ENCODE measurements around the gene INAFM2.

INAFM2 gene

DNA sequence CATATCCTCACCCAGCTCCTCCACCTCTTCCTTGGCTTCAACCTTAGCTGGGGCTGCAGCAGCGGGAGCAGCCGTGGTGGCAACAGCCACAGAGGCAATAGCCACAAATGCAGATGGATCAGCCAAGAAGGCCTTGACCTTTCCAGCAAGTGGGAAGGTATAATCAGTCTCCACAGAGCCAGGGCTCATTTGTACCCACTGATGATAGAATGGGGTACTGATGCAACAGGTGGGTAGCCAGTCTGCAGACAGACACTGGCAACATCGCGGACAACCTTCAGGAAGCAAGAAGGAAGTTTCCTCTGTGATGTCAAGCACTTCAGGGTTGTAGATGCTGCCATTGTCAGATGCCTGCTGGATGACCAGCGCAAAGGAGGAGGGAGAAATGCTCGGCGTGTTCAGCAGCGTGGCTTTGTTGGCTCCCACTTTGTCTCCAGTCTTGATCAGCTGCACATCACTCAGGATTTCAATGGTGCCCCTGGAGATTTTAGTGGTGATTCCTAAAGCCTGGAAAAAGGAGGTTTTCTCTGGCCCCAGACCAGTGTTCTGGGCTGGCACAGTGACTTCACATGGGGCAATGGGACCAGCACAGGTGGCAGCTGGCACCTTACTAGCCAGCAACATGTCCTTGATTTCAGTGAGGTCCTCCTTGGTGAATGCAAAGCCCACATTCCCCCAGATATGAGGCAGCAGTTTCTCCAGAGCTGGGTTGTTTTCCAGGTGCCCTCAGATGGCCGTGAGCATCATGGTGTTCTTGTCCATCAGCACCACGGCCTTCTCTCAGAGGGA is 10.9 kb upstream of the INAFM2 start:
- TF ChIP-seq, protein P1, sequence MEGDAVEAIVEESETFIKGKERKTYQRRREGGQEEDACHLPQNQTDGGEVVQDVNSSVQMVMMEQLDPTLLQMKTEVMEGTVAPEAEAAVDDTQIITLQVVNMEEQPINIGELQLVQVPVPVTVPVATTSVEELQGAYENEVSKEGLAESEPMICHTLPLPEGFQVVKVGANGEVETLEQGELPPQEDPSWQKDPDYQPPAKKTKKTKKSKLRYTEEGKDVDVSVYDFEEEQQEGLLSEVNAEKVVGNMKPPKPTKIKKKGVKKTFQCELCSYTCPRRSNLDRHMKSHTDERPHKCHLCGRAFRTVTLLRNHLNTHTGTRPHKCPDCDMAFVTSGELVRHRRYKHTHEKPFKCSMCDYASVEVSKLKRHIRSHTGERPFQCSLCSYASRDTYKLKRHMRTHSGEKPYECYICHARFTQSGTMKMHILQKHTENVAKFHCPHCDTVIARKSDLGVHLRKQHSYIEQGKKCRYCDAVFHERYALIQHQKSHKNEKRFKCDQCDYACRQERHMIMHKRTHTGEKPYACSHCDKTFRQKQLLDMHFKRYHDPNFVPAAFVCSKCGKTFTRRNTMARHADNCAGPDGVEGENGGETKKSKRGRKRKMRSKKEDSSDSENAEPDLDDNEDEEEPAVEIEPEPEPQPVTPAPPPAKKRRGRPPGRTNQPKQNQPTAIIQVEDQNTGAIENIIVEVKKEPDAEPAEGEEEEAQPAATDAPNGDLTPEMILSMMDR (IDR thresholded peaks at IDR 0.05; ENCODE audit: low read depth, low read length, missing control alignments), result no peak
- DNase-seq (ENCODE audit: low read depth), result no peak
- no peak overlapping the region for H3K4me3 ChIP-seq (ENCODE audit: low read depth, low read length)

DNA sequence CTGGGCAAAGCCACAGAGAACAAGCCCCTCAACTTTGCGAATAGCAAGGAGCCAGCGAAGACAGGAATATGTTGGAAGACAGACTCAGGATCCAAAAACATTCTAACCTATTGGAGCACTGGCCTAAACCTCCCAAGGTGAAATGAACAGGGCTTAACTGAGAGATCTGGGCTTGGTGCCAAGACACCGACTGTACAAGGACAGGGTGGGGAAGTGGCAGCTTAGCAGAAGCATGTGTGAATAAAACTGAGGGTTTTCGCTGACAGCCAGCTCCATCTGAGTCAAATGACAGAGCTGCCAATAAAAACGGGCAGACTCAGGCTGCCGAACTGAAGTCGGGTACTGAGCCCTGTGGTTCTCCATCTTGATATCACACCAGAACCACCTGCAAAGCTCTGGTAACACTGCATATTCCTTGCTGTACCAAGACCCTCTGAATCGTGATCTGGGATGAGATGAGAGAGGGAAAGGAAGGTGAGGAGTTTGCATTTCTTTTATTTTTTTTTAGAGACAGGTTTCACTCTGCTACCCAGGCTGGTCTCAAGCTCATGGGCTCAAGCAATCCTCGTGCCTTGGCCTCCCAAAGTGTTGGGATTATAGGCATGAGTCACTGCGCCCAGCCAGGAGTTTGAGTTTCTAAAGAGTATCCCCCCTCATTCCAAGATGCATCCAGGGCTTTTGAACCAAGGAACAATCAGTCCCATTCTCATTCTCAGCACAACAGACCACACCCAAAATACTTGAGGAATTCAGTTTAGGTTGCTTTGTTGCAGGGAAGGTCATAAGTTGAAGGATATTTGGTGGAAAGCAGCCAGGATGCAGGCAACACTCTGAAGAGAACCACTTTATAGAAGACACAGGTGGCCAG is 9.7 kb upstream of the INAFM2 start:
- DNase-seq (ENCODE audit: low read depth), result no peak
- no peak overlapping the region for H3K4me3 ChIP-seq (ENCODE audit: low read depth, low read length)
- TF ChIP-seq, protein P1 (IDR thresholded peaks at IDR 0.05; ENCODE audit: low read depth, low read length, missing control alignments), result no peak

DNA sequence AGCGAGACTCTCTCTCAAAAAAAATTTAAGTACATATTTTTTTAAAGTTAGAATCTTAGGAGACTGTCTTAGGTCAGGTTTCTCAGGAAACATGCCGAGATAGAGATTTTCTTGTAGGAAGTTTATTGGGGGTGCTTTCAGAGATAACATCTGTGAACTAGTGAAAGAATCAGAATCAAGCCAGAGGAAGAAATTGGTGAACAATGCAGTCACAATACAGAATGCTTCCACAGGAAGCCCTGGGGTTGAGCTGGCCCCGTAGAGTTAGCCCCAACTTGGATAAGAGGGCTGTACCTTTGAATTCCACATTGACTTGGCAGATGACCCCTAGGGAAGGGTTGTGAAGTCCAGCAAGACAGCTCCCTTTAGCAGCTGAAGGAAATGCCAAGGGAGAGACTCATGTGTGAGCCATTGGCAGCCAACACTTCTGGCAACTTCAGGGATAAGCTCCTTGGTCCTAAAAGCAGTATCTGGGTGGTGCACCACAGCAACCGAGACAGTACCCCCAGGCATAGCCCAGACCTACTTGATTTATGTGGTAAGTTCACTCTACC is 8.7 kb upstream of the INAFM2 start:
- TF ChIP-seq, protein P1 (IDR thresholded peaks at IDR 0.05; ENCODE audit: low read depth, low read length, missing control alignments), result no peak
- H3K4me3 ChIP-seq (ENCODE audit: low read depth, low read length), result no peak overlapping the region
- no peak for DNase-seq (ENCODE audit: low read depth)

DNA sequence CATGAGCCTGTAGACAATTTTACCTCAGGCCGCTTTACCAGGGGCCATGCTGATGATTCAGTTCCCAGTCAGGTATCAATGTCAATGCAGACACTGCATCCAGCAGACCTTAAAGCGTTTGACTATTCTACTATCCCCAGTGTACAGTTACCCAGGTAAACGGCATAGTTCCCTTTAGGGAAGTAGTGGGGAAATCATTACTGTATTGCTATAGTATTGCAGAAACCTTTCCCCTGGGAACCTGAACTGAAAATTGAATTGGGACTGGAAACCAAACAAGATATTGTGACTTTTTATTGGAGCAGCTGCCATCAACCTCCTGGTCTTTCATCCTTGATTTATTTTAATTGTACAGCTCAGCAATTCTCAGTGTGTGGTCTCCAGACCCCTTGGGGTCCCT is 6.6 kb upstream of the INAFM2 start:
- no peak overlapping the region for H3K4me3 ChIP-seq (ENCODE audit: low read depth, low read length)
- DNase-seq (ENCODE audit: low read depth), result no peak
- TF ChIP-seq, protein P1 (IDR thresholded peaks at IDR 0.05; ENCODE audit: low read depth, low read length, missing control alignments), result no peak

DNA sequence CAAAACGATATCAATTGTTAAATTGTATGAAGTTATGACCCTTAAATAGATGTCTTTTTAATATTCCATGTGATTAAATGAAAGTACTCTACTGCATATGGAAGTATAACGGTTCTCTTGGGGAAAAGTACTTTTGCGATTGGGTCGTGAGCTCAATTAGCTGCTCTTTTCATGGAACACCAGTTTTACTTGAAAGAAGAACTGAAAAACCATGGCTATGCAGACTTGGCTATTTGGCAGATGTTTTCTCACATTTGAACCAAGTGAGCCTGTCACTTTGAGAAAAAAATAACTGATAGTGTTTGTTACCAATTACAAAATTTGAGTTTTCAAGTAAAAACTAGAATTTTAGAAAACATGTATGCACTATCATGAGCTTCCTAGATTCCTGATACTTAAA is 5.9 kb upstream of the INAFM2 start:
- no peak overlapping the region for H3K4me3 ChIP-seq (ENCODE audit: low read depth, low read length)
- TF ChIP-seq, protein P1 (IDR thresholded peaks at IDR 0.05; ENCODE audit: low read depth, low read length, missing control alignments), result no peak
- DNase-seq (ENCODE audit: low read depth), result no peak

DNA sequence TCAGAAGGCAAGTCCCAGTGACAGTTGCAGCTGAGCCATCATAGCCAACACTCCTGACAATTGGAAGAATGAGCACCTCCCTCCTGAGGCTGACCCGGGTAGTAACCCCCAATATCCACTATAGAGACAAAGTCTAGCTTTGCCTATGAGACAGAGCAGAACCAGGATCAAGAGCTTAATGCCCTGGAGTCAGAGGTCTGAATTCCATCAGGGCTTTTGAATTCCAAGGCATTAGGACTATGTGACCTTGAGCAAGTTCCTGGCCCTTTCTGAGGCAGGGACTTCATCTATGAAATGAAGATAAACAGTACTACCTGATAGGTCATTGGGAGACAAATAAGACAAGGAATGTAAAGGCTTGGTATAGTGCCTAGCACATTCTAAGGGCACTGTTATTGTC is 3.1 kb upstream of the INAFM2 start:
- TF ChIP-seq, protein P1 (IDR thresholded peaks at IDR 0.05; ENCODE audit: low read depth, low read length, missing control alignments), result no peak

More for the DNA sequence above, 3.1 kb upstream of the INAFM2 start:
- no peak for DNase-seq (ENCODE audit: low read depth)
- H3K4me3 ChIP-seq (ENCODE audit: low read depth, low read length), result no peak overlapping the region

Data from GM12864 (cell line).